LNCAP (cell line): ENCODE data around the gene OXTR.

Experiments
- CTCF ChIP-seq: fragments of 450-650 bp; IDR thresholded peaks from 2 replicates; pipeline ENCODE4 v1.5.1; 2017; ENCODE audit warnings: mild to moderate bottlenecking

OXTR gene

GRCh38 chr3:8759038-8759707 is 10.2 kb downstream of the OXTR start:
- TF ChIP-seq CTCF, result no peak

GRCh38 chr3:8757551-8758518 is 11.6 kb downstream of the OXTR start:
- no peak for TF ChIP-seq CTCF

- TF ChIP-seq CTCF, result no peak
Measured at GRCh38 chr3:8756671-8757070, 12.7 kb downstream of the OXTR start.

- peak; percentile 17; the same call in 1 of the 2 replicates for TF ChIP-seq CTCF
Measured at GRCh38 chr3:8755564-8756237, 13.7 kb downstream of the OXTR start.

GRCh38 chr3:8755097-8755496 is 14.3 kb downstream of the OXTR start:
- no peak for TF ChIP-seq CTCF

GRCh38 chr3:8752832-8753231 is 16.6 kb downstream of the OXTR start:
- TF ChIP-seq CTCF, result no peak

- TF ChIP-seq CTCF, result no peak
Measured at GRCh38 chr3:8749316-8749715, 20.1 kb downstream of the OXTR start.
